Activated CD4-positive, alpha-beta T cell treated with anti-CD3 and anti-CD28 coated beads for 24 hours (primary cell): ENCODE measurements around the gene GRID1.
"Not testable (repeated sequence)": the region's sequence is repeated elsewhere in the genome, so short reads cannot be mapped to it uniquely, and the experiment has no call there.

Source experiments
- DNase-seq, 2 donors: peaks; one replicate each; pipeline ENCODE4 v3.0.0-alpha.2; 2020; ENCODE audit warnings: low read depth in 2 of 2

The GRID1 gene

DNA sequence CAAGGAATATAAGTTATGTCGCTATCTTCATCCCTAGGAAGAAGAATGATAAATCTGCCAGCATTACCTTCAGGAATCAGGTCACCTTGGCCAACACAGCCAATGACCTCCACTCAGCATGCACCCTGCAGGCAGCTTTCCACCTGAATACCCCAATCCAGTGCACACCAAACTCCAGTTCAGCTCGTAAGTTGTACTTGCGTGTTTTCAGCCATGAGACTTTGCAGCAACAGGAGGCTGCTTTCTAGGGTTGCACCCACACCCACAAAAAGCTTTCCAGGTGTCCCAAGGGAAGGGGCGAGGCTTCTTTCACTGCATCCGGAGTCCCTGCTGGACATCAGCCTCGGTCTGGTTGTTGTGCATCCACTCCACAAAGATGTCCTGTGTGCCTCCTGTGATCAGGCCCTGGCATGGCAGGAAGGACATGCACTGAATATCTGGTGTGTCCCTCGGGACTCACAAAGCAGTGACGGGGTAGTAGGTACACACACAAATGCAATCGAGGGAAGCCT, 282.9 kb downstream of the GRID1 start:
- no peak for DNase-seq

DNA sequence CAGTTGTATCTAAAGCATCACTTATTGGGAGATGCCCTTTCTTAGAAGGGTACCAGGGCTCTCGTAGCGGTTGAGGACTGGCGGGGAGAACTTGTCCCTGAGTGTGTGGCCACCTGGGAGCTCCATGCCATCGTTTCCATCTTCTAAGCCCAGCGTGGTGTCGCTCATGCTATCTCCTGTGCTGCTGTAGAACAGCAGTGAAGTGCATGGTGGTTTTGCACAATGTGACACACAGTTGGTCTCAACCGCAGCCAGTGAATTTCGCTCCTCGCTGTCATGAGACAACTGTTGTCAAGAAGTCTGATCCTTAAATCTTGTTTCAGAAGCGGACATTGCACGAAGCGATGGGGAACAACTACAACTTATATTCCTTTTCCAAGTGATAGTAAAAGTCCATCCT, 283.4 kb downstream of the GRID1 start:
- no peak for DNase-seq

DNA sequence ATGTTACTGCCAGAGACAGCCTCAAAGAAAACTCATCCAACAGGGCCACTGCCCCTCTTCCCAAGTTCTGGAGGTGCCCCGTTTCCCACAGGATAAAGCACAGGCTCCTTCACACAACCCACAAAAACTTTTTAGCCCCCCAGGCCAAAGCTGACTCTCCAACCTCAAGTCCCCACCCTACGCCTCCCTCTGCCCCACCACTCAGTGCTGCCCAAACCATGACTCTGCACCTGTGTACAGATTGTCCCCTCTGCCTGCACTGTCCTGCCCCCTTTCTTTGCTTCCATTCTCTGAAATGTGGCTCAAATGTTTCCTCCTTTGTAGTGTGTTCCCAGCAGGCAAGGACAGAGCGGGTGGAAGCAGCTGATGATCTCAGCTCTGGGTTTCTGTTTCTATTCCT, 284.0 kb downstream of the GRID1 start:
- no peak for DNase-seq

- no peak for DNase-seq
These were observed 287.5 kb downstream of the GRID1 start for GRCh38 chr10:86079088-86079487.

DNA sequence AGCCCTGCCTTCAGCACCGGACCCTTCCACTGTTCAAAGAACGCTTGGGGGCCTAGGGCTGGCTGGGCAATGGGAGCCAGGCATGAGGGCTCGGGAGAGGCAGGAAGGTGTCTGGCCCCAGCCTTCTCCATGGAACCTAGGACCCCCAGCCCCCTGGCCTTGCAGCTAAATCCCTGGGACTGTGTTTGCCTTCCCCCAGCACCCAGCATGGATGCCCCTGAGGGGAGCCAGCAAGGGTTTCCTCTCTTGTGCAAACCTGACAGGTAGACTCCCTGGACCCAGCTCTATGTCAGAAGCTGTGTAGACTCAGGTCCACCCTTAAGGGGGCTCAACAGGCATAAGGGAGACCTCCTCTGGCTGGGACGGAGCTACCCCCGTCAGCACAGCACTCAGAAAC, 288.0 kb downstream of the GRID1 start:
- DNase-seq: no peak

DNA sequence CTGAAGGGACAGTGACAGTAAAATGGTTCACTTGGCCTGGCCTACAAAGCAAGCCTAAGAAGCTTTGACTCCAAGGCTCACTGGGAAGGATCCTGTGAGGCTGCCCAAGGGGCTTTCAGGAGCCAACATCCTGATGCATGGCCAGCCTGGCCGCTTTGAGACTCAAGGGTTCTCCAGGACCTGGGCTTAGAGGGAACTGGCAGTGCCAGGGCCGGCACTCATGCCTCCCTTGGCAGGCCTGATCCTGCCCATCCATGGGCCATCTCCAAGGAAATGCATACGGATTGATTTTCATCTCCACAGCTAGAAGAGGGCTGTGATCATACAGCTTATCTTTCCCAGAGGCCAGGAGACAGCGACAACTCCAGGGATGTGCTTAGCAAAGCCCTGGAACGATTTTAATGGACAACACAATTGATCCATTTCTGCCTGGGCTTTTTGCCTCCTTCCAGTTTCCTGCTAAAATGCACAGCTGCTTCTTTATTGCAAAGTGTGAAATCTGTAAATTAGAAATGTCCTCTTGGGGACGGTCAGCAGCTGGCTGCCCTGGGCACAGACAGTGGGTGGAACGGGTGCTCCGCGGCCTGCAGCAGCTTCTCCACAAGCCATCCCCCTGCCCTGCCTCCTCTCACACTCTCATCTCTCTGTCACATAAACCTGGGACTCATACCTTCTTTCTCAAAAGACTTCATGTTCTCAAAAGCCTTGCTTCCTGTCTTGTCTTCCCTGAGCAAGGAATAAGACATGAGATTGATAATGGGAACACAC, 288.5 kb downstream of the GRID1 start:
- no peak for DNase-seq

DNA sequence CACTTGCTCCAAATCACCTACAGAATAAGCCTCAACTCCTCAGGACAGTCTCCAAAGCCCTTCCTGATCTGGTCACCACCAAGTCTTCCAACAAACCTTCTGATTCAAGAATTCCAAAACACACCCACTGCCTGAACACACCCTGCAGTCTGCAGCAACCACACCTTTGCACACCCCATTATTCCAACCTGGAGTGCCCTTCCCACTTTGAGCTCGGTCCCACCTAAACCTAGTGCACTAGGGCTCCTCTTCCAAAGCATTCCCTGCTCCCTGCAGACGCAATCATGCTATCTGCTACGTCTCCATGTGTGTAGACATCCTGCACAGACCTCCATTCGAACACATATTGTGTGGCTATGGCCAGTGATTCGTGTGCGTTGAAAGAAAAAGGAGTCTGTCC, 289.3 kb downstream of the GRID1 start:
- no peak for DNase-seq

DNA sequence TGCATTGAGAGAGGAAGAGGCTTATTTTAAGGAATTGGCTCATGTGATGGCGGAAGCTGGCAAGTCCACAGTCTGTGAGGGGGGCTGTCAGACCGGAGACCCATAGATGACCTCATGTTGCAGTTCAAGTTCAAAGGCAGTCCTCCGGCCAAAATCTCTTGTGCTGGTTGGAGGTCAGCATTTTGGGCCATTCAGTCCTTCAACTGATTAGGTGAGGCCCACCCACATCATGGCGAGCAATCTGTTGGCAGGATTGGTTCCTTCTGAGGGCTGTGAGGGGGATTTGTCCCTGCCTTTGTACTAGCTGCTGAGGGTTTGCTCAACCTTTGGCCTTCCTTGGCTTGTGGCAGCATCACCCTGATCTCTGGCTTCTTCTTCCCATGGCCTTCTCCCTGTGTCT, 290.1 kb downstream of the GRID1 start:
- not testable (repeated sequence) for DNase-seq

DNA sequence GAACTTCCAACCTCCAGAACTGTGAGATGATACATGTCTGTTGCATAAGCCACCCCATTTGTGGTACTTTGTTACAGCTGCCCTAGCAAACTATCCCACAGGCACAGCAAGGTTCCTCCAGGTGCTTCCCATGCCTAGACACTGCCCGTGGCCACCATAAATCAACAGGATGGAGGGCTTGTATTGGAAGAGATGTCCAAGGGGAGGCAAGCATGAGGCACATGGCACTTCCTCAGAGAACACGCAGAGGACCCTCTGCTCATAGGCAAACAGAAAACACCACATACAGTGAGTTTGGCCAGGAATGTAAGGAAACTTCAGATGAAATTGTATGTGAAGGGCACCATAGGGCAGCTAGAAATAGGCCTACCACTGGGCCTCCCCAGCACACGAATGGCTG, 291.1 kb downstream of the GRID1 start:
- DNase-seq: no peak

GRCh38 chr10:86074294-86074693, 292.3 kb downstream of the GRID1 start:
- DNase-seq: no peak

GRCh38 chr10:86073199-86073977, 293.2 kb downstream of the GRID1 start:
- no peak for DNase-seq

DNA sequence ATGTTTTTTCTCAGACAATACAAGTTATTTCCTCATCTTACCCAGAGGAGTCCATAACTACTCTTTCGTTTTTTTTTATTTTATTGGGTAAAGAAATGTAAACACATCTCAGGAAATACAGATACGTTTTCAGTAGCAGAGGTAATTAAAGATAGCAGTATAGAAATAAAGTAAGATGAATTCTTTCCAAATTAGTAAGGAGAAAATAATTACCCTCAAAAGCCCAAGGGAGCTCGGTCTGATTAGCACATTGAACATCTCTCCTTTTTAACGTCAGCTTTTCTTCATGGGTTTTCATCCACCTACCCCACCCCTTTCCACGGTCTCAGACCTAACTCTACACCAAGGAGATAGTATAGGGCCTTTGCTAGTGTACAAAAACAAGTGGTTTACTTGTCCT, 294.2 kb downstream of the GRID1 start:
- no peak for DNase-seq

DNA sequence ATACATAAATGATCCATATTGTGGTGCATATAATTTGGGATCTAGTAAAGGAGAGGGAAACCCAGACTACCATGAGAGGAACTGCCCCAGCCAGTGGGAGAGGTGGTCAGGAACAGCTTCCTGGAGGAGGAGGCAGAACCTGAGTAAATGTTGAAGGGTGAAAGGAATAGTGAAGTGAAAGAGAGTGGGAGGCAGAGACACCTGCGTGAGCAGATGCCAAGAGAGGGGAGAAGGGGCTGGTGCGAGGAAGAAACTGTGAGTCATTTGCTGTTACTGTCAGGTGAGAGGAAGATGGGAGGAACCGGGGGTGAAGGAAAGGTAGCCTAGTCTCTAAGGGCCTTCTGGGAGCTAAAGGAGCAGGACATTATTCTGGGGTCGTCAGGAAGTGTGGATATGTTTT, 294.8 kb downstream of the GRID1 start:
- DNase-seq: no peak

GRCh38 chr10:86071145-86071544, 295.4 kb downstream of the GRID1 start:
- DNase-seq: no peak

- no peak for DNase-seq
These were observed 296.3 kb downstream of the GRID1 start for GRCh38 chr10:86070278-86070677.

DNA sequence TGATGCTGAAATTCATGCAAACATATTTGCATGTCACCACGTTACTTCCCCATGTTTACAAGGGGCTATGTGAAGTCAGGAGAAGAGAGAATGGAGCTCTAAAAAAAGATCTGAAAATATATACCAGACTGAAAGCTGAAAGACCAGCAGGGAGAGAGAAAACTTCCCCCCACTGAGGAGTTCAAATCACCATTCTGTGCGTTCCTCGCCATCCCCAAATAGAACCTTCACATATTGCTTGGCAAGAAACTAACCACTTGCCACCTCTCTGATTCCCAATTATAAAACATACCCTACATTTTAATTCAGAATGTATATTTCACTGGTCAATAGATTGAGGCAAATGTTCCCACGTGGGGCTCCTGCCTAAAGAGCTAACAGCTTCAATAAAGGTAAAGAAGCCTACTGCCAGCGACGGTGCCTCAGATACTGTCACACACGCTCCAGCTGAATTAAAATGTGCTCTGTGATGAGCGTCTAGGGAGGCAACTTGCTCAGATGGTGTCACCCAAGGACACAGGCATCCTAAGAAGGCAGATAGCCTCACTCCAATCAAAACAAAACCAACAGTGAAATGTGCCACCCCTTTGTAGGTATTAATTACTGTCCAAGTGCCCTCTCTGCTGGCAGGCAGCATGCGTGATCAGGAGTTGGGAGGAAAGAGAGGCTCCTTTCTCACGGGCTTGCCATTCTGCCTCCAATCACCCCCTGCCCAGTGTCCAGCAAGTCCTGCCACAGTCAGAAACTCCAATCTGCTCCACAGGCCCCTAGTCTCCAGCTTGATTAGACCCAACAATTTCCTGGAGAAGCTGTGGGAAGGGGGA, 298.2 kb downstream of the GRID1 start:
- DNase-seq: no peak

DNA sequence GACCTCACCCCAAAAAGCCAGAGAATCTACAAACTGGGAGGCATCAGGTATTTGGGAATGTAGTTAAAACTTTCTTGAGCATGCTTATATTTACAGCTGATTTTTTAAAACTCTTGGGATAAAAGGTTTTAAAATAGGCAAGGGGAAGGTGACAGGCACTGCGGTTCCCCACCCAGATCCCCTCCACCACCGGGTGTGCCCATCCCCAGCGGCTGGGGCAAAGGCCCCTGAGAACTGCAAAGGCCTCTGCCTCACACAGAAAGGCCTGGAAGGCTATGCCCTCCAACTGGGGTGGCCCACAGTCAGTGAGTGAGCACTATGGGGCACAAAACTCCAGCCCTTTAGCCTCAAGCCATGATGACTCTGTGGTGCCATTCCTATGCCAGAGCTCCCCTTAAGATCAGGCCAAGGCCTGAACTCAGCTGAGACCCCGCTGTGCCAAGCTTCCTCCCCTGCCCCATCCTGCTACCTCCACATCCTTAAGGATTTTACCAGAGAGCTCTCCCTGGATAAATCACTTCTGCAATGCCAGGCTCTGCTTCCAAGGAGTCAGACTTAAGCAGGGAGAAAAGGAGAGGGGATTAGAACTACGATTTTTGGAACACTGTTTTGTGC, 299.1 kb downstream of the GRID1 start:
- no peak for DNase-seq

- no peak for DNase-seq
These were observed 299.9 kb downstream of the GRID1 start for GRCh38 chr10:86066696-86067095.

- no peak for DNase-seq
These were observed 300.8 kb downstream of the GRID1 start for GRCh38 chr10:86065711-86066251.

- DNase-seq: no peak
These were observed 301.5 kb downstream of the GRID1 start for GRCh38 chr10:86064931-86065662.

- no peak for DNase-seq
These were observed 302.4 kb downstream of the GRID1 start for GRCh38 chr10:86064219-86064618.
